Right atrium auricular region (tissue), 2 donors: ENCODE data around the gene VRK1. TPM values are rescaled to one million over a fixed set of nuclear protein-coding genes. Genes with fewer than 3 reads are reported as not detected.
"Not testable (repeated sequence)": the region's sequence is repeated elsewhere in the genome, so short reads cannot be mapped to it uniquely, and the experiment has no call there.

Source experiments
- DNase-seq: peaks from one replicate; pipeline ENCODE4 v3.0.0-alpha.2; 2019; ENCODE audit warnings: low spot score
- H3K27ac ChIP-seq, 2 donors: fragments of 200-600 bp; sonication (generic); 1 replicate in 1 of 2; 2 replicates in 1 of 2; pipeline ENCODE4 v1.5.1; 2016 to 2019
- H3K27me3 ChIP-seq, 2 donors: fragments of 200-600 bp; sonication (generic); one replicate each; pipeline versions ENCODE4 v1.5.1 to v1.6.0; 2017 to 2019
- H3K36me3 ChIP-seq: fragments of 200-600 bp; sonication (generic); one replicate; pipeline ENCODE4 v1.5.1; 2016
- H3K4me1 ChIP-seq, 2 donors: fragments of 200-600 bp; sonication (generic); one replicate each; pipeline versions ENCODE4 v1.5.1 to v1.6.0; 2017 to 2019
- H3K4me3 ChIP-seq, 2 donors: fragments of 200-600 bp; sonication (generic); 1 replicate in 1 of 2; 2 replicates in 1 of 2; pipeline ENCODE4 v1.5.1; 2017 to 2019; ENCODE audit warnings: mild to moderate bottlenecking in 1 of 2, moderate library complexity in 1 of 2
- H3K9me3 ChIP-seq, 2 donors: fragments of 200-600 bp; sonication (generic); one replicate each; pipeline ENCODE4 v1.5.1; 2019
- total RNA-seq, 2 donors: library from RNA; depleted of rRNA; stranded (reverse); fragments of >200 nt; gene quantifications; one replicate each; pipeline ENCODE4 v1.1.0, GENCODE V29; 2016
- TF ChIP-seq, protein P1 (sequence below), 2 donors: fragments of 200-600 bp; sonication (generic); IDR thresholded peaks; one replicate each; pipeline ENCODE4 v1.5.1; 2019; ENCODE audit warnings: antibody characterized with exemption in 2 of 2

The VRK1 gene
- total RNA-seq, 2 donors from 2014 or later: 8.7 to 10.0 TPM

DNA sequence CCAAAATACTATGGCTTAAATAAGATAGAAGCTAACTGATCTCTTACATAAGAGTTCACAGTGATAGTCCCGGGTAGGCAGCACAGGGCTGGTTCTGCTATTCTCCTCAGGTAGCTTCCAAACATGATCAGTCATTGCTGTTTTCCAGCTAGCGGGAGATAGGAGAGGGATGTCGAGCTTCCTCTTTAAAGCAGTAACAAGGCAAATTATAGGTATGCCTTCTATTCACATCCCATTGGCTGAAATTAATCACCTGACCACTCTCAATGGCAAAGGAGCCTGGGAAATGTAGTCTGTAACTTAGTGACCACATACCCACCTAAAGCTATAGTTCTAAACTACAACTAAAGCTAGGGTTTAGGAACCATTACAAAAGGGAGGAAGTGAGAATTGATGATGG, 34.5 kb upstream of the VRK1 start:
- TF ChIP-seq, protein P1, sequence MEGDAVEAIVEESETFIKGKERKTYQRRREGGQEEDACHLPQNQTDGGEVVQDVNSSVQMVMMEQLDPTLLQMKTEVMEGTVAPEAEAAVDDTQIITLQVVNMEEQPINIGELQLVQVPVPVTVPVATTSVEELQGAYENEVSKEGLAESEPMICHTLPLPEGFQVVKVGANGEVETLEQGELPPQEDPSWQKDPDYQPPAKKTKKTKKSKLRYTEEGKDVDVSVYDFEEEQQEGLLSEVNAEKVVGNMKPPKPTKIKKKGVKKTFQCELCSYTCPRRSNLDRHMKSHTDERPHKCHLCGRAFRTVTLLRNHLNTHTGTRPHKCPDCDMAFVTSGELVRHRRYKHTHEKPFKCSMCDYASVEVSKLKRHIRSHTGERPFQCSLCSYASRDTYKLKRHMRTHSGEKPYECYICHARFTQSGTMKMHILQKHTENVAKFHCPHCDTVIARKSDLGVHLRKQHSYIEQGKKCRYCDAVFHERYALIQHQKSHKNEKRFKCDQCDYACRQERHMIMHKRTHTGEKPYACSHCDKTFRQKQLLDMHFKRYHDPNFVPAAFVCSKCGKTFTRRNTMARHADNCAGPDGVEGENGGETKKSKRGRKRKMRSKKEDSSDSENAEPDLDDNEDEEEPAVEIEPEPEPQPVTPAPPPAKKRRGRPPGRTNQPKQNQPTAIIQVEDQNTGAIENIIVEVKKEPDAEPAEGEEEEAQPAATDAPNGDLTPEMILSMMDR (IDR thresholded peaks at IDR 0.05): no peak
- Histone ChIP-seq H3K4me3 (no peak overlapping the region), H3K4me1 (no peaks in the 10 kb centered on the region), H3K27me3 (no peaks in the 10 kb centered on the region), H3K27ac (no peak overlapping the region), H3K36me3 (no peaks in the 10 kb centered on the region), H3K9me3 (no peaks in the 10 kb centered on the region)
- DNase-seq: no peak

DNA sequence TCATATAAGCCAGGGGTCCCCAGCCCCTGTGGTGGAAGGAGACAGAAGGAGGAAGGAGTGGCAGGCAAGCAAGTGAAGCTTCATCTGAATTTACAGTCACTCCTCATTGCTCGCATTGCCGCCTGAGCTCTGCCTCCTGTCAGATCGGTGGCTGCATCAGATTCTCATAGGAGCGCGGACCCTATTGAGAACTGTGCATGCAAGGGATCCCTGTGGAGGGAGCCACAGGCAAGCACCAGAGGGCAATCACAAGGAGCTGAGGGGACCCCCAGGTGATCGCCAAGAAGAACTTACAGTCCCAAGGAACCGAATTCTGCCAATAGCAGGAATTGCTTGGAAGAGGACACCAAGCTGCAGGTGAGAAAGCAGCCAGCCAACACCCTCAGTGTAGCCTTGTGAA, 33.2 kb upstream of the VRK1 start:
- Histone ChIP-seq H3K9me3 (no peaks in the 10 kb centered on the region), H3K36me3 (no peaks in the 10 kb centered on the region), H3K27me3 (no peaks in the 10 kb centered on the region), H3K4me1 (no peaks in the 10 kb centered on the region), H3K4me3 (no peak overlapping the region), H3K27ac (no peak overlapping the region)
- no peak for DNase-seq
- TF ChIP-seq, protein P1 (IDR thresholded peaks at IDR 0.05): no peak

DNA sequence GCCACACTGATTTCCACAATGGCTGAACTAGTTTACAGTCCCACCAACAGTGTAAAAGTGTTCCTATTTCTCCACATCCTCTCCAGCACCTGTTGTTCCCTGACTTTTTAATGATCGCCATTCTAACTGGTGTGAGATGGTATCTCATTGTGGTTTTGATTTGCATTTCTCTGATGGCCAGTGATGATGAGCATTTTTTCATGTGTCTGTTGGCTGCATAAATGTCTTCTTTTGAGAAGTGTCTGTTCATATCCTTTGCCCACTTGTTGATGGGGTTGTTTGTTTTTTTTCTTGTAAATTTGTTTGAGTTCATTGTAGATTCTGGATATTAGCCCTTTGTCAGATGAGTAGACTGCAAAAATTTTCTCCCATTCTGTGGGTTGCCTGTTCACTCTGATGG, 32.0 kb upstream of the VRK1 start:
- not testable (repeated sequence) for H3K27me3 ChIP-seq, H3K27ac ChIP-seq, H3K4me3 ChIP-seq, H3K4me1 ChIP-seq, H3K36me3 ChIP-seq, H3K9me3 ChIP-seq, DNase-seq

DNA sequence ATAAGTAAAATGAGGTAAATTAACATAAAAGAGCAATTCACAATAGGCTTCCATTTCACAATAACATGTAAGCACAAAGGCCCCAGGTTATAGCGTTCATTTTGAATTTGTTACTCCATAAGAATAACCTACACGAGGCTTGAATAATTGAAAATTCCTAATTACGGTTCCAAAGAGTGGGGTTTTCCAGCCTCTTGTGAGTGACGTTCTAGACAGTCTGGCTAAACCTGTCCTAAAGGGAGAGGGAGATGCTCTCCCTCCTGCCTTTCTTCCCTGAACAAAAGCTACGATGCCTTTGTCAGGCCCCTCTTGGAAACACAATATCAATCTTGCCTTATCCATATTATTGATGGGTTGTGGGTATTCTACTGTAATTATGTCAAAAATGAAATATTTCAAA, 24.3 kb upstream of the VRK1 start:
- H3K27ac ChIP-seq: no peak overlapping the region
- H3K27me3 ChIP-seq: no peaks in the 10 kb centered on the region
- DNase-seq: no peak
- no peaks in the 10 kb centered on the region for H3K9me3 ChIP-seq
- no peaks in the 10 kb centered on the region for H3K36me3 ChIP-seq
- TF ChIP-seq, protein P1 (IDR thresholded peaks at IDR 0.05): no peak
- H3K4me3 ChIP-seq: no peak overlapping the region
- H3K4me1 ChIP-seq: no peaks in the 10 kb centered on the region

DNA sequence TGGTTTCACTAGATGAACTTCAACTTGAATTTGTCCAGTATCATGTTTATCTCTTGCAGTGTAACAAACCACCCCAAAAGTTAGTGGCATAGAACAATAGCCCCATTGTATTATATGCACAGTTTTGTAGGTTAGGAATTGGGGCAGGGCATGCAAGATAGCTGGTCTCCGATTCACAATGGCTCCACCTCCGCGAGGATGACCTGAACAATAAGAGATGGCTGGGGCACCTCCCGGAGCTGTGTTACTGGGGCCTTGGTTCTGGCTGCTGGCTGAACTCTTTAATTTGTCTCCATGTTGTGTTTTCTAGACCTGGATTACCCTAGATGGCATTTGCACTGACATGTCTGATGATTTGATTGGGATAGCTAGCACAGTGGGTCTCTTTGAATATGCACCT, 20.4 kb upstream of the VRK1 start:
- Histone ChIP-seq H3K27me3 (no peaks in the 10 kb centered on the region), H3K9me3 (no peaks in the 10 kb centered on the region), H3K36me3 (no peaks in the 10 kb centered on the region), H3K27ac (no peak overlapping the region), H3K4me1 (no peaks in the 10 kb centered on the region), H3K4me3 (no peak overlapping the region)
- DNase-seq: no peak
- TF ChIP-seq, protein P1 (IDR thresholded peaks at IDR 0.05): no peak

DNA sequence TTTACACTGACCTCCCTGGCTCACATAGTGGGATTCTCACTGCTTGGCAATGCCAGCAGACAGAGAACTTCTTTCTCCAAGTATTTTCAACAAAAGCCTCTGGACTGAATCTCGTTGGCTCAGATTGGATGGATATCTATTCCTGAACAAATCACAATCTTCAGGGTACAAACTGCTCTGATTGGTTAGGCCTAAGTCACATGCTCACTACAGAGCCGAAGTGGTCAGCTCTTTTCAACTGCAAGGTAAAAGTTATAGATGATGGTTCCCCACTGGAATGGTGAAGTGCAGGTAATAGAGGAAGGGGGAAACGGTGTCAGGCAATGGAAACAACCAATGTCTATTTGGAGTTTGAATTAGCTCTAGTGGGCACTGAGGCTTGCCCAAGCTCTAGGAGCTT, 16.7 kb upstream of the VRK1 start:
- Histone ChIP-seq H3K9me3 (no peaks in the 10 kb centered on the region), H3K27me3 (no peaks in the 10 kb centered on the region), H3K4me3 (no peak overlapping the region), H3K27ac (no peak overlapping the region), H3K4me1 (no peaks in the 10 kb centered on the region), H3K36me3 (no peaks in the 10 kb centered on the region)
- DNase-seq: no peak
- TF ChIP-seq, protein P1 (IDR thresholded peaks at IDR 0.05): no peak
